H9 (cell line): ENCODE measurements around the gene KIF9. TPM values are rescaled to one million over a fixed set of nuclear protein-coding genes. Genes with fewer than 3 reads are reported as not detected.
"Not testable (repeated sequence)": the region's sequence is repeated elsewhere in the genome, so short reads cannot be mapped to it uniquely, and the experiment has no call there.

ENCODE experiments used
- DNase-seq: peaks from one replicate; pipeline ENCODE4 v3.0.0-alpha.2; 2017
- H2AFZ ChIP-seq: one replicate; pipeline ENCODE4 v1.6.1; 2013; ENCODE audit warnings: mild to moderate bottlenecking, low read length, control low read depth, moderate library complexity
- H2AK5ac ChIP-seq: 2 replicates; pipeline ENCODE4 v1.6.1; 2013; ENCODE audit warnings: low read length, control low read depth, mixed read lengths; ENCODE audit not compliant: insufficient read length
- H2BK120ac ChIP-seq: one replicate; pipeline ENCODE4 v1.6.1; 2013; ENCODE audit warnings: low read depth, mild to moderate bottlenecking, low read length, control low read depth, inconsistent platforms; ENCODE audit not compliant: poor library complexity, severe bottlenecking
- H2BK12ac ChIP-seq: 2 replicates; pipeline ENCODE4 v1.6.1; 2013; ENCODE audit warnings: low read length, control low read depth, mixed read lengths, low read depth; ENCODE audit not compliant: insufficient read length
- H2BK15ac ChIP-seq: 2 replicates; pipeline ENCODE4 v1.6.1; 2013; ENCODE audit warnings: low read depth, low read length, control low read depth
- H2BK20ac ChIP-seq: one replicate; pipeline ENCODE4 v1.6.1; 2013; ENCODE audit warnings: low read depth, mild to moderate bottlenecking, low read length, control low read depth, inconsistent platforms; ENCODE audit not compliant: poor library complexity, severe bottlenecking
- H2BK5ac ChIP-seq: 2 replicates; pipeline ENCODE4 v1.6.1; 2013; ENCODE audit warnings: low read length, control low read depth, mixed read lengths; ENCODE audit not compliant: insufficient read length
- H3K14ac ChIP-seq: 2 replicates; pipeline ENCODE4 v1.6.1; 2013; ENCODE audit warnings: low read length, control low read depth; ENCODE audit not compliant: insufficient read depth
- H3K18ac ChIP-seq: 2 replicates; pipeline ENCODE4 v1.6.1; 2013; ENCODE audit warnings: low read depth, mild to moderate bottlenecking, mixed read lengths, low read length, control low read depth; ENCODE audit not compliant: insufficient read length
- H3K23ac ChIP-seq: 2 replicates; pipeline ENCODE4 v1.6.1; 2013; ENCODE audit warnings: low read length, control low read depth, mixed read lengths, low read depth; ENCODE audit not compliant: insufficient read length
- H3K23me2 ChIP-seq: 2 replicates; pipeline ENCODE4 v1.6.1; 2013; ENCODE audit warnings: low read depth, mild to moderate bottlenecking, mixed read lengths, low read length, control low read depth; ENCODE audit not compliant: insufficient read length, poor library complexity, severe bottlenecking
- H3K27ac ChIP-seq: 2 replicates; pipeline ENCODE4 v1.5.1; 2013; ENCODE audit warnings: low read length, control low read depth, mixed read lengths, low read depth; ENCODE audit not compliant: insufficient read length
- H3K27me3 ChIP-seq: 2 replicates; pipeline ENCODE4 v1.6.1; 2013; ENCODE audit warnings: low read length, control low read depth, inconsistent platforms; ENCODE audit not compliant: insufficient read depth
- H3K4ac ChIP-seq: 2 replicates; pipeline ENCODE4 v1.6.1; 2013; ENCODE audit warnings: low read depth, mild to moderate bottlenecking, control low read depth, inconsistent platforms, low read length, moderate library complexity
- H3K4me1 ChIP-seq: 2 replicates; pipeline ENCODE4 v1.6.1; 2013; ENCODE audit warnings: low read length, control low read depth, inconsistent platforms; ENCODE audit not compliant: insufficient read depth
- H3K4me2 ChIP-seq: 2 replicates; pipeline ENCODE4 v1.6.1; 2013; ENCODE audit warnings: low read length, control low read depth, mixed read lengths; ENCODE audit not compliant: insufficient read length, insufficient read depth
- H3K56ac ChIP-seq: 2 replicates; pipeline ENCODE4 v1.6.1; 2013; ENCODE audit warnings: low read depth, mild to moderate bottlenecking, mixed read lengths, low read length, control low read depth; ENCODE audit not compliant: insufficient read length
- H3K79me1 ChIP-seq: 2 replicates; pipeline ENCODE4 v1.6.1; 2013; ENCODE audit warnings: low read depth, mild to moderate bottlenecking, moderate library complexity, low read length, control low read depth, inconsistent platforms; ENCODE audit not compliant: insufficient read depth, poor library complexity, severe bottlenecking
- H3K79me2 ChIP-seq: 2 replicates; pipeline ENCODE4 v1.6.1; 2013; ENCODE audit warnings: low read length, control low read depth, inconsistent platforms; ENCODE audit not compliant: insufficient read depth
- H3K9ac ChIP-seq: 2 replicates; pipeline ENCODE4 v1.6.1; 2013; ENCODE audit warnings: low read length, control low read depth, mixed read lengths; ENCODE audit not compliant: insufficient read length; ENCODE audit errors: extremely low read depth
- H3K9me3 ChIP-seq: one replicate; pipeline ENCODE4 v1.6.1; 2013; ENCODE audit warnings: low read depth, low read length, inconsistent platforms; ENCODE audit not compliant: control insufficient read depth
- H3T11ph ChIP-seq: one replicate; pipeline ENCODE4 v1.6.1; 2013; ENCODE audit warnings: mild to moderate bottlenecking, low read length, control low read depth, inconsistent platforms
- H4K20me1 ChIP-seq: one replicate; pipeline ENCODE4 v1.6.1; 2013; ENCODE audit not compliant: control insufficient read depth, insufficient read length, insufficient read depth
- H4K5ac ChIP-seq: 2 replicates; pipeline ENCODE4 v1.6.1; 2013; ENCODE audit warnings: low read depth, mild to moderate bottlenecking, mixed read lengths, low read length, control low read depth; ENCODE audit not compliant: insufficient read length
- H4K8ac ChIP-seq: replicated peaks from 2 replicates; pipeline ENCODE4 v1.6.1; 2013; ENCODE audit warnings: low read length, control low read depth, mixed read lengths, low read depth; ENCODE audit not compliant: insufficient read length
- H4K91ac ChIP-seq: 2 replicates; pipeline ENCODE4 v1.6.1; 2013; ENCODE audit warnings: low read depth, mild to moderate bottlenecking, moderate library complexity, mixed read lengths, low read length, control low read depth; ENCODE audit not compliant: insufficient read length
- H3K27ac Mint-ChIP-seq, 3 experiments: 2 replicates in 2 of 3; 3 replicates in 1 of 3; pipeline ENCODE4 v1.8.0; 2020 to 2021; ENCODE audit warnings: mixed read lengths in 3 of 3, mild to moderate bottlenecking in 1 of 3, moderate library complexity in 1 of 3
- H3K27me3 Mint-ChIP-seq: 2 replicates; pipeline ENCODE4 v1.8.0; 2021; ENCODE audit warnings: low read depth, mild to moderate bottlenecking, moderate library complexity, mixed read lengths
- H3K36me3 Mint-ChIP-seq, 3 experiments: 2 replicates in 2 of 3; 3 replicates in 1 of 3; pipeline ENCODE4 v1.8.0; 2020 to 2021; ENCODE audit warnings: low read depth in 3 of 3, mixed read lengths in 3 of 3; ENCODE audit not compliant: insufficient read depth in 1 of 3
- H3K4me1 Mint-ChIP-seq, 2 experiments: 2 replicates each; pipeline ENCODE4 v1.8.0; 2020; ENCODE audit warnings: mixed read lengths in 2 of 2
- H3K4me3 Mint-ChIP-seq, 2 experiments: 2 replicates in 1 of 2; 3 replicates in 1 of 2; pipeline ENCODE4 v1.8.0; 2020 to 2021; ENCODE audit warnings: mild to moderate bottlenecking in 2 of 2, mixed read lengths in 2 of 2, moderate library complexity in 1 of 2
- H3K9me3 Mint-ChIP-seq, 2 experiments: 2 replicates in 1 of 2; 3 replicates in 1 of 2; pipeline ENCODE4 v1.8.0; 2020; ENCODE audit warnings: mild to moderate bottlenecking in 2 of 2, mixed read lengths in 2 of 2, moderate library complexity in 1 of 2
- WGBS: extraction: QIAGEN DNeasy Blood & Tissue Kit; methylation state at CpG from one replicate; pipeline ENCODE4 v1.1.7; 2013; ENCODE audit warnings: missing lambda C conversion rate, low lambda C conversion rate, mixed read lengths; ENCODE audit not compliant: insufficient read length; ENCODE audit errors: extremely low coverage; 5-methylcytosine and 5-hydroxymethylcytosine counted together
- total RNA-seq: library from RNA; stranded (reverse); gene quantifications from 2 replicates; pipeline ENCODE4 v1.2.1, GENCODE V29; 2021
- TF ChIP-seq, protein P1 (sequence below): fragments of 200-600 bp; sonication (generic); conservative IDR thresholded peaks from 3 replicates; pipeline ENCODE4 v1.8.0; 2021; ENCODE audit warnings: antibody characterized with exemption, mild to moderate bottlenecking

KIF9 gene
- total RNA-seq, 1 experiment from 2014 or later = 8.4 TPM

GRCh38 chr3:47251689-47252088 lies 30.9 kb downstream of the KIF9 start:
- TF ChIP-seq, protein P1, sequence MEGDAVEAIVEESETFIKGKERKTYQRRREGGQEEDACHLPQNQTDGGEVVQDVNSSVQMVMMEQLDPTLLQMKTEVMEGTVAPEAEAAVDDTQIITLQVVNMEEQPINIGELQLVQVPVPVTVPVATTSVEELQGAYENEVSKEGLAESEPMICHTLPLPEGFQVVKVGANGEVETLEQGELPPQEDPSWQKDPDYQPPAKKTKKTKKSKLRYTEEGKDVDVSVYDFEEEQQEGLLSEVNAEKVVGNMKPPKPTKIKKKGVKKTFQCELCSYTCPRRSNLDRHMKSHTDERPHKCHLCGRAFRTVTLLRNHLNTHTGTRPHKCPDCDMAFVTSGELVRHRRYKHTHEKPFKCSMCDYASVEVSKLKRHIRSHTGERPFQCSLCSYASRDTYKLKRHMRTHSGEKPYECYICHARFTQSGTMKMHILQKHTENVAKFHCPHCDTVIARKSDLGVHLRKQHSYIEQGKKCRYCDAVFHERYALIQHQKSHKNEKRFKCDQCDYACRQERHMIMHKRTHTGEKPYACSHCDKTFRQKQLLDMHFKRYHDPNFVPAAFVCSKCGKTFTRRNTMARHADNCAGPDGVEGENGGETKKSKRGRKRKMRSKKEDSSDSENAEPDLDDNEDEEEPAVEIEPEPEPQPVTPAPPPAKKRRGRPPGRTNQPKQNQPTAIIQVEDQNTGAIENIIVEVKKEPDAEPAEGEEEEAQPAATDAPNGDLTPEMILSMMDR = no peak
- Histone ChIP-seq H3K4me1 (peaks cover 2% of the 10 kb centered on the region; the same call in 1 of the 2 replicates), H3K9me3 (no peaks in the 10 kb centered on the region), H2AFZ (no peak overlapping the region), H3K56ac (no peak overlapping the region), H3K23me2 (no peaks in the 10 kb centered on the region), H3K4me2 (no peak overlapping the region), H3K14ac (no peak overlapping the region), H4K8ac (no peak overlapping the region), H3K79me1 (no peaks in the 10 kb centered on the region), H4K5ac (no peak overlapping the region), H3K4ac (no peak overlapping the region), H2BK12ac (no peak overlapping the region), H2BK20ac (no peak overlapping the region), H2BK120ac (no peak overlapping the region), H2BK5ac (no peak overlapping the region), H3K79me2 (no peaks in the 10 kb centered on the region), H3K23ac (no peak overlapping the region), H3T11ph (no peak overlapping the region), H3K27ac (no peak overlapping the region), H2BK15ac (no peak overlapping the region), H3K9ac (no peak overlapping the region), H3K27me3 (no peaks in the 10 kb centered on the region), H4K91ac (no peak overlapping the region), H4K20me1 (no peaks in the 10 kb centered on the region), H3K18ac (peak overlapping the region; percentile 17), H2AK5ac (no peak overlapping the region)
- H3K27ac Mint-ChIP-seq = peak overlapping the region in 1 of 3 experiments; percentile 54; a peak in 1 of 7 replicates
- DNase-seq = no peak
- H3K9me3 Mint-ChIP-seq = peaks cover 0 to 3% of the 10 kb centered on the region in 2 experiments; a peak in 1 of 5 replicates
- H3K4me3 Mint-ChIP-seq = no peak overlapping the region
- H3K4me1 Mint-ChIP-seq = peaks cover 6 to 7% of the 10 kb centered on the region in 2 experiments
- no peaks in the 10 kb centered on the region for H3K27me3 Mint-ChIP-seq
- WGBS = no CpG with 5 or more reads among the region's 5 CpGs
- no peaks in the 10 kb centered on the region for H3K36me3 Mint-ChIP-seq

DNA sequence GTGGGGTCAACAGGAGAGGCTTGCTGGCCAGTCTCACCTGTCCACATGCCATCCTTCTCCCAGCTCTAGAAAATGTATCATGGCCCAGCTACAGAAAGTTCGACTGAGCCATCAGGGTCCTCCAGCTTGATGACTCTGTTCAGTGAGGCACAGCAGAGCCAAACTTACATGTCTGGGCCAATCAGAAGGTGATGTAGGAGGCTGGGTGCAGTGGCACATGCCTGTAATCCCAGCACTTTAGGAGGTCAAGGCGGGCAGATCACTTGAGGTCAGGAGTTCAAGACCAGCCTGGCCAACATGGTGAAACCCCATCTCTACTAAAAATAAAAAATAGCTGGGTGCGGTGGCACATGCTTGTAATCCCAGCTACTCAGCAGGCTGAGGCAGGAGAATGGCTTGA lies 31.5 kb downstream of the KIF9 start:
- not testable (repeated sequence) for H2BK20ac ChIP-seq, H2BK12ac ChIP-seq, DNase-seq, H4K91ac ChIP-seq, H3K4me1 ChIP-seq, H3K27me3 Mint-ChIP-seq, H3K4ac ChIP-seq, H3K27me3 ChIP-seq, H4K8ac ChIP-seq, H3K9me3 Mint-ChIP-seq, H3K23me2 ChIP-seq, H3K4me3 Mint-ChIP-seq, H3K18ac ChIP-seq, H3K4me2 ChIP-seq, H3K14ac ChIP-seq, H3K27ac ChIP-seq, H3K79me1 ChIP-seq, H2AK5ac ChIP-seq, H2BK5ac ChIP-seq, H2BK15ac ChIP-seq, H3K56ac ChIP-seq, H3K9ac ChIP-seq, H3K23ac ChIP-seq, H3K79me2 ChIP-seq, H3K27ac Mint-ChIP-seq, H3K4me1 Mint-ChIP-seq, H2AFZ ChIP-seq, H3K9me3 ChIP-seq, H4K20me1 ChIP-seq, H4K5ac ChIP-seq, H3T11ph ChIP-seq, H3K36me3 Mint-ChIP-seq, H2BK120ac ChIP-seq
- no CpG with 5 or more reads among the region's 3 CpGs for WGBS
